ENCODE results near the gene COG5.

COG5 gene

DNA sequence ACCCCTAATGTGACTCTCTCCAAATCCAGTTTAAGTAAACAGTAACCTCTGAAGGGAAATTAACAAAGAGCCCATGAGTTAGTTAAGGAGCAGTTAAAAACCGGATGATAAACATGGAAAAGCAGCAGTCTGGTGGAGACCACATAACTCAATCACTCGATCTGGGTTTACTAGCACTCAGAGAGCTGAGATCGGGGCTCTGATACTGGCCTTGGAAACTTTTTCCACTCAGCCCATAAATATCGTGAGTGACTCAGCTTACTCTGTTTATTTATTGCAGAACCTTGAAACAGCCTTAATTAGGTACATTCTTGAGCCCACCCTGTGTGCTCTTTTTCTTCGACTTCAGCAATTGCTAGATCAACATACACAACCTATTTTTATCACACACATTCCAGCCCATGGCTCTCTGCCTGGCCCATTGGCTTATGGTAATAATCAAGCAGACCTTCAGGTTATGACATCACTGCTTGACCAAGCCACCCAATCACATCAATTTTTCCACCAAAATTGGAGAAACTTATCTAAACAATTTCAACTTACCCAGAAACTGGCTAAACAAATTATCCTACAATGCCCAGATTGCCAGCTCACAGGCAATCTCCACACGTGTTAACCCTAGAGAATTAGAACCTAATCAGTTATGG lies 176.0 kb downstream of the COG5 start:
- no peak for DNase-seq

DNA sequence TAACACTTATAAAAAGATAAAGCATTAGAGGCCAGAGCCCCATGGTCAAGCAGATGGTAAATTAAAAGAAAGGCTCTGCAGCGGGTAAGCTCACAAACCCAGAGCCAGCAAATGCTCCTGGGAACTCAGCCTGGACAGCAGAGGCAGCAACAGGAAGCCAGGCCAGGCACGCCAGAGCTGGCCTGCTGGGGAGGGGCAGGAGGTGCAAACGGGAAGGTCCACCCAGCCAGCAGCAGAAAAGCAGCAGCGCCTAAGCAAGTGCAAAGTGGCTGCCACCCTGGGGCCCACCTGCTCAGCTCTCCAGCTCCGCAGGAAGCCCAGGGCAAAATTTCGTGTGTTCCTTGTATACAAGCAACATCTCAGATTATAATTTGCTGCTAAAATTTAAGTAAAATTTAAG lies 176.6 kb downstream of the COG5 start:
- DNase-seq = no peak

DNA sequence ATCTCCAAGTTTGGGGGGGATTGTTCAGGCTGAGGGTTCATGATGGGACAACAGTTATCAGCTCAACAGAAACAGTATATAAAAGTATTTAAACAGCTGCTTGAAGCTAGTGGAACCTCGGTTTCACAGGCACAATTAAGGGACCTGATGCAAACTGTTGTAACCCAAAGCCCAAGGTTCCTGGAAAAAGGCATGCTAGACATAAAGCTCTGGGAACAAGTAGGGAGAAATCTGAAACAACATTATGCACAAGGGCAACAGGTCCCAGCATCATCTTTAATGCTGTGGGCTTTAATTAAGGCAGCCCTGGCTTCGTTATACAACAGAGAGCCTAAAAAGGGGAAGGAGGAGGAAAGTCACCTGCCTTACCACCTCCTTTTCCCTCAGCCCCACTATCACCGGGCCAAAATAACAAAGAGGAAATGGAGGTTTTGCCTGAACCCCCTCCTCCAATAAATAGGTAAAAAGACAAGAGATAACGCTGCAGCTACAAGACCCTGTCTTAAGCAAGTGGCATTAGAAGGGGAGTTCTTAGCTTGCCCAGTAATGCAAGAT lies 177.1 kb downstream of the COG5 start:
- DNase-seq = no peak

DNA sequence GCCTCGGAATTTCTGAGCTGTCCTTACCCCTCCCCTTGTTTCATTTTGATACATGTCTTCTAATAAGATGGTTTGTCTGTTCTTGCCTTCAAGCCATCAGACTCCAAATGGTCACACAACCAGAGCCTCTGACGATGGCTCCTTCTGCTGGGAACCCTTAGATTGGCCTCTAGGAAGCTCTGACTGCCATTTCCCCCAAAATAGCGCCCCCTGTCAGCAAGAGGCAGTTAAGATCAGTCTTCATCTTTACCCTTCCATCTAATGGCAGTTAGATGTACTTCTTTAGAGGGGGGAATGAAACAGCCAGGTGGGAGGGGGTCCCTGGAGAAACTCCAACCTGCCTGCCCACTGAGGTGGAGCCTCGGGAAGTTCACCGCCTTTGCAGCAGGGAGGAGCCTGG lies 179.7 kb downstream of the COG5 start:
- DNase-seq = no peak

DNA sequence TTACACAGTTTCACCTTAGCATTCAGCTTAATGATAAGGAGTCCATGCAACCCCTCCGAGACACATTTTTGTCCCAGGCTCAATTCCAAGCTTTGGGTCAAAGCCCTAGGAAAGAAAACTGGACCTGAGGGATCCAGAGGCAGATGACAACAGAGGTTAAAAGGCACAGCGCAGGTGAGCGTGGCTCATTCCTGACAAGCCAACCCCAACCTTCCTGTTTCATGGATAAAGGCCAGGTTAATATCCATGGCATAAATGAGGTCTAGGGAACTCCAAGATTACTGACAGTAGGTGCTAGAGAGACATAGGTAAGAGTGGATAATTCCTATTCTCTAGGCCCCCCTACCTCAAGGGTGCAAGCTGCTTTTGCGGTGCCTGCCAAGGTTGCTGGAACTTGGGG lies 180.5 kb downstream of the COG5 start:
- DNase-seq = no peak

DNA sequence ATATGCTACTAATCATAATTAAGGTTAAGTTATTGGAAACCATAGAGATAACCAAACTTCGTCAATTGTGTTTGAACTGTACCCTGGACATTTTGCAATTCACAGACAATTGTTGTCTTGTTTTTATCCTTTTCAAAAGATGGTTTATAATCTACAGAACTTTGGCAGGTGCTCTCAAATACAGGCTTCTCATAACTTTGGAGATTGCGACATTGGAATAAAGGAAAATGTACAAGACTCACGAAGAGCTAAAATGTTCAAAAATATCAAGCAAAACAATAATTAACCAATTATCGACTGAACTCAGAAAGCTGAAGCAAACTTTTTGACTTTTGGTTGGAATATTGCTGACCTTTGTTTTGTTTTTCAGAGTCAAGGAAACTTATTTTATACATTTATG lies 182.3 kb downstream of the COG5 start:
- DNase-seq = no peak

DNA sequence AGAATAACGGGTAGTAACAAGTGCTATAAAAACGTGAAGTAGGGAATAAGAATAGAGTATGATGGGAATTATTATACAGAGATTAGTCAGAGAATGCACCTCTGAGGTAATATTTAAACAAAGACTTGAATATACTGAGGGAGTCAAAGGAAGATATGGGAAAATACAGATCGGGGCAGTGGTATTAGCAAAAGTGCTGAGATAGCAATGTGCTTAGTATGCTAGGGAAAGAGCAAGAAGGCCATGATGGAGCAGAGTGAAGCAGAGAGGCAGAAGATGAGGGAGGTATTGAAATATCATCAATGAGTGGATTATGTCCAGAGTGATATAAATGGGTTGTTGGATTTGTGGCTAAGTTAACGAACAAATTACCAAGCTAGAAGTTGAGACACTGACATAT lies 190.4 kb downstream of the COG5 start:
- no peak for DNase-seq

DNA sequence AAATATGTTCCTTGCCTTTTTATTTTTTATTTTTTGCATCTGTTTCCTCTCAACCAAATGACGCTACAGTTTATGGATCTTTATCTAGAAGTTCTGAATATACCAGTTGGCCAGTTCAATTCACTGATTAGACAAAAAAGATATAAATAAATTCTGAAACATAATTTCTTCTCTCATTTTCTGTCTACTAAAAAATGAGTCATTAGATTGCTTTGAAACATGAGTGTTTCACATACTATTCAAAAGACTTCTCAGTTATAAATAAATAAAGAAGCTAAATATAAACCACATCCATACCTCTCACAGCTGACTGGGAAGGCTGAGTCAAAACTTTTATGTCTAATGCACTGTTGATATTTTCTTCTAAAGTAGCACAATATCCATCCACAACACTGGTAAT lies 191.4 kb downstream of the COG5 start:
- no peak for DNase-seq

DNA sequence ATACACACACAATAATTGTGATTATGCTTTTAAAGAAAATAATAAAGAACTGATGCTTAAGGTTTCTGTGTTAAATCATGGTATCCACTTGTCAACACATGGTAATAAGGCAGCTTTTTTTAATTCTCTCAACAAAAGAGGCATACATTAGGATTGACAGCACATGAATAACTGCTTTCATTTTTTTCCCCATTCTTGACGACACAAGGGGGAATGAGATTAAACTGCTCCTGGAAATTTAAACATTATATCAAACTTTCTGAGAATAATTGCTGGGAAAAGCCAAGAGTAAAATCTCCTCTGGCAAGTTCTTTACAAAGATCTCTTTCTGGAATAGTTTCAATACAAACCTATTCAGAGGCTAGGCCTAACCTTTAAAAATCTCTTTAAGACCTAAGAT lies 192.9 kb downstream of the COG5 start:
- no peak for DNase-seq

DNA sequence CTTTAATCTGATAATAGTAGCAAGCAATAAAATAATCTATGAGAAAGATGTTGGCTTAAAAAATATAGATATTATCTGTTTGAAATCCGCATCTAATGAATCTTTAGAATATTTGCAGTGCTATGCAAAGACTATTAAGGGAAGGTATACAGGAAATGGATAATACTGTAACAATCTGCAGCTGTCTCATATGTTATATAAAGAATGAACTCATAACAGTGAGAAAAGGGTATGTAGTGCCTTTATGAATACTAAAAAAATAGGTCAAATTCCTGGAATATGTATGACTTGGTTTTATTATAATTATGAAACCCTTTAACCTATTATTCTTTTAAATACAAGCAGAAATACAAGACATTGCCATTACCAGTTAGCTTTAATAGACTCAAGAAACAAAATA lies 198.9 kb downstream of the COG5 start:
- DNase-seq = no peak

DNA sequence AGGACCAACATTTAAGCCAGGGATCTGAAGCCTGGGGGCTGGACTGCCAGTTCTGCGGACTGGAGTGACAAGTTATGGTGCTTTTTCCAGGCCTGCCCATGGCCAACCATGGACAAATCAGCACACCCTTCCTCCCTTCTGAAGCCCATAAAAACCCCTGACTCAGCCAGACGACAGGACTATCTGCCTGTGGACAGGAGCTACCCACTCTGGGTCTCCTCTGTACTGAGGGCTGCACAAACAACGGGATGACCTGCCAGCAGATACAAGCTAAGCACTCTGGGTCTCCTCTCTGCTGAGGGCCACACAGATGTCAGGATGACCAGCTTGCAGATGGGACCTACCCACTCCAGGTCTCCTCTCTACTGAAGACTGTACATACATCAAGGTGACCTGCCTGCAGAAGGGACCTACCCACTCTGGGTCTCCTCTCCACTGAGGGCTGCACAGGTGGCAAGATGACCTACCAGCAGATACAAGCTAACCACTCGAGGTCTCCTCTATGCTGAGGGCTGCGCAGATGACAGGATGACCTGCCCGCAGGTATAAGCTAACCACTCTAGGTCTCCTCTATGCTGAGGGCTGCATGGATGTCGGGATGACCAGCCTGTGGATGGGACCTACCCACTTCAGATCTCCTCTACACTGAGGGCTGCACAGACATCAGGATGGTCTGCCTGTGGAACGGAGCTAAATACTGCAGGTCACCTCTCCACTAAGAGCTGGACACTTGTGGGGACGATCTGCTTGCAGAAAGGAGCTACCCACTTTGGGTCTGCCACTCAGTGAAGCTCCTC lies 204.0 kb downstream of the COG5 start:
- no peak for DNase-seq

DNA sequence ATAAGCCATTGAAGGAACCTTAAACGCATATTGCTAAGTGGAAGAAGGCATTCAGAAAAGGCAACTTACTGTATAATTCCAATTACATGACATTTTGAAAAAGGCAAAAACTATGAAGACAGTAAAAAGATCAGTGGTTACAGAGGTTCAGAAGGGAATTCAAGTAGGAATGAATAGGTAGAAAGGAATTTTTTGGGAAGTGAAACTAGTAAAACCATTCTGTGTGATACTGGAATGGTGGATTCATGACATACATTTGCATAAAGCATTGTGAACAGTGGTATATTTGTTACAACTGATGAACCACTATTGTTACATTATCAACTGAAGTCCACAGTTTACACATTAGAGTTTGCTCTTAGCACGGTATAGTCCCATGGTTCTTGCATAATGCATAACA lies 208.1 kb downstream of the COG5 start:
- DNase-seq = no peak

DNA sequence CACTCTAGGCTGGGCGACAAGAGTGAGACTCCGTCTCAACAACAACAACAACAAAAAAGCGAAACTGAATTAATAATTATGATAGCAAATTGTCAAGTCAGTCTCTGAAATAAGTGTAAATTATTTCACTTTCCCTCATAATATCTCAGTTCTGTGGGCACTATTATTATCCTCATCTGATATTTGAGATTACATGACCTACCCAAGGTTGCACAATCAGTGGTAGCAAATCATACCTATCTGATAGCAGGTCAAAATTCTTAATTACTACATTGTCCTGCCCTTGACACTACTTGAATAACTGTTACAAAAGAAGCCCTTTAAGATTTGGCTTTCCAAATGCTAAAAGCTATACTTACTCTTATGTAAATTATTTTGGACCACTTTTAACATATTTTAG lies 209.1 kb downstream of the COG5 start:
- no peak for DNase-seq

DNA sequence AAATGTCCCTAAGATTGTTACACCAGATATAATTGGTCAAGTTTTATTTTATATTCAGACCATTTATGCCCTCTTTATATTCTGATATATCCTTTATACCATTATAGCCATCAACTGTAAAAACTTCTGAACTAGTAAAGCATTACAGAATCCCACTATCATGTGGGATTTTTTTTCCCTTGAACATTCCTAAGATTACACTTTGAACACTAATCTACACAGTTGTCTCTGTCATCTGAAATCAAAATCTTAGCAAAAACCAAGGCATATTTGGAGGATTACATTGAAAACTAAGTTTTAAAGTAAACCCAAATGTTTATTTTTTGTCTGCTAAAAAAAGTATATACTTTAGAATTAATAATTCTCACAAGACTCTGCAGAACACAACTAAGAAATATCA lies 210.0 kb downstream of the COG5 start:
- no peak for DNase-seq

DNA sequence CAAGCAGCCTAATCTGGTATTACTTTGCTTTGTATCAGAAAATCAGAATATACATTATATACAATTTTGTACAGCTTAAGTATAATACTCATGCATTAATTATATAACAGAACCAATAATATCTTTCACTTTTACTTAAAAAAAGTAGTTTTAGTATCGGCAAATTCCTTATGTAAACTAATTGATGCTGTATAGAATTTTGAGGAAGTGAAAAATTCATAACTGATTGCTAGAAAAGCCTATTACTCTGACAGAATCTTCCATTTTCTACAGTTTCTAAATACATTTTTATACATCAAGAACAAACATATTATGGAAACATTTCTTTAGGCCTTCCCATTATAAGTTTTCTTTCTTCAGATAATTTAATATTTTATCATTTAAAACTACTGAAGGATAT lies 217.8 kb downstream of the COG5 start:
- DNase-seq = no peak

DNA sequence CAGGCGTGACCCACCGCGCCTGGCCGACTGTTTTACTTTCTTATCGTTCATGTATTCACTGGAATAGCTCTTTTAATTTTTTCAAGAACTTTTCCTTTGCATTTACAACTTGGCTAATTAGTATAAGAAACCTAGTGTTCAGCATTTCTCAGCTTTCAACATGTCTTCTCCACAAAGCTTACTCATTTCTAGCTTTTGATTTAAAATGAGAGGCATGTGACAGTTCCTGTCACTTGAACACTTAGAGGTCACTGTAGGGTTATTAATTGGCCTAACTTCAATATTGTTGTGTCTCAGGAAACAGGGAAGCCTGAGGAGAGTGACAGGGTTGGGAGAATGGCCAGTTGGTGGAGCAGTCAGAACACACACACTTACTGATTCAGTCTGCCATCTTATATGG lies 218.9 kb downstream of the COG5 start:
- no peak for DNase-seq

DNA sequence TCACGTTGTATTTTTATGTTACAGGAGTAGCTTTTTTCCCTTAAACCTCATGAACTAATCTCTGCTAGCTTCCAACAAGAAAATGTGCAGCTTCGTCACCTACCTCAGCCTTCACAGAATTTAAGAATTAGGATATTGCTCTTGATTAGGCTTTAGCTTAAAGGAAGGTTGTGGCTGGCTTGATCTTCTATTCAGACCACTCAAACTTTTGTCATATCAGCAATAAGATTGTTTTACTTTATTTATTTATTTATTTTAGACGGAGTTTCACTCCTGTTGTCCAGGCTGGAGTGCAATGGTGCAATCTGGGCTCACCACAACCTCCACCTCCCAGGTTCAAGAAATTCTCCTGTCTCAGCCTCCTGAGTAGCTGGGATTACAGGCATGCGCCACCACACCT lies 219.4 kb downstream of the COG5 start:
- DNase-seq = no peak

DNA sequence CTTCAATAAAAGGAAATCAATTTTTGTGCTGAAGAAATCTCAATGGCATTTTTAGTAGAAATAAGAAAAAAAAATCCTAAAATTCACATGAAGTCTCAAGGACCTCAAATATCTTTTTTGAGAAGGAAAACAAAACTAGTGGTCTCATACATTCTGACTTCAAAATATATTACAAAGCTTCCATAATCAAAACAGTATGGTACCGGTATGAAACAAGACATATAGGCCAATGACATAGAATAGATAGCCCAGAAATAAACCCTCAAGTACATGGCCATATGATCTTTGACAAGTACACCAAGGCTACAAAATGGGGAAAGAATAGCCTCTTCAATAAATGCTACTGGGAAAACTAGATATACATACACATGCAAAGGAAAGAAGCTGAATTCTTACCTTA lies 225.6 kb downstream of the COG5 start:
- no peak for DNase-seq

DNA sequence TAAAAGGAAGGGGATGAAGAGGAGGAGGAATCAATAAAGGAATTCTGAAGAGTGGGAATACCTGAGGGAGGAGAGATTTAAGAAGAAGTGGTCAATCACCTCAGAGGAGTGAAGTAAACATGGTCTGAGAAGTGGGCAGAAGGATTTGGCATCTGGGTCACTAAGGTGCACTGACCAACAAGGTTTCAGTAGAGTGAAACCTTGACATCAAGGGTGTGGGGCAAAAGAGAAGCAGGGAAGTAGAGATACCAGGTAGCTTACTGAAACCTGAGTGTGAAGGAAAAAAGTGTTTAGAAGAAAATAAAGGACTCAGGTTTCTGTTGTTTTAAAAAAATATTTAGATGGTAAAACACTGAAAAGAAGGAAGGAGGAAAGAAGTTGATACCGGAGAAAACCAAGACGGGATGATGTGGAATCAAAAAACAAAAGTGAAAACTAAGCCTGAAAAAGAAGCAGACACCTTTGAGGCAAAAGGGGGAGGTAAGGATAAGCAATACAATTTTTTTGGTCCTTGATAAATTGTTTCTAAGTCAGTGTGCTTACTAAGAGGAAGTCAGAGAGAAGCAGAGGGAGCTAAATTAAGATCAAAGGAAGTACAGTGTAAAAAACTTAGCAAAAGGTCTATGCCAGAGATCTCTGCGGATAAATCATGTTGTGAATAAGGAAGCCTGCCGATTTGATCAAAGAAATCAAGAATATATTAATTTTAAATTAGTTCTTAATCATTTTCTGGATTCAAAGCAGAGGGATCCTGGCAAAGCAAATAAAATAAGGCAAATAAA lies 231.0 kb downstream of the COG5 start:
- no peak for DNase-seq

DNA sequence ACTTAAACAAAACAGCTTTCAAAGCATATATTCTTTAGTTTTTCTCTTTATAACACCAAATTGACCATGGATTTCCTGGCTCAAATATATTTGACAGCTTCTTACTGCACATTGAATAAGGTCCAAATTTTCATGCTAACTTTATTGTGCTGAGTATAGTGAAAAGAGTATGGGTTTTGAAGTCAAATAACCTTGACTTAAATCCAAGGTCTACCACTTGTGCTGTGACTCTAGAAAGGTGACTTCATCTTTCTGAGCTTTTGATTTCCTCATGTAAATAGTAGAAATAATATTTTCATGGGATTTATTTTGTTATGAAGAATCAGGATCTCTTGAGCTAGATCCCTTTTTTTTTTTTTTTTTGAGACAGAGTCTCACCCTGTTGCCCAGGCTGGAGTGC lies 233.2 kb downstream of the COG5 start:
- DNase-seq = no peak

DNA sequence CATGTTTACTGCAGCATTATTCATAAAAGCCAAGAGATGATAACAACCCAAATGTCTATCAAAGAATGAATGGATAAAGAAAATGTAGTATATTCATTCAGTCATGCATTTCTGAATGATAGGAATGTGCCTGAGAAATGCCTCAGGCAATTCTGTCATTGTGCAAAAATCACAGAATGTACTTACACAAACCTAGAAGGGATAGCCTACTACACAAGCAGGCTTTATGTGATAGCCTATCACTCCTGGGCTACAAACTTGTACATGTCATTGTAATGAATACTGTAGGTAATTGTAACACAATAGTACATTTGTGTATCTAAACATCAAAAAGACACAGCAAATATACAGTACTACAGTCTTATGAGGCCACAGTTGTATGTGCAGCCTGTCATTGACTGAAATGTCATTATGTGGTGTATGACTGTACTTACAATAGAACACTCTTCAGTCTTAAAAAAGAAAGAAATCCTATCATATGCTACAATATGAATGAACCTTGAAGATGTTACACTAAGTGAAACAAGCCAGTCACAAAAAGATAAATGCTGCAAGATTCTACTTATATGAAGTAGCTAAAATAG lies 235.6 kb downstream of the COG5 start:
- no peak for DNase-seq

DNA sequence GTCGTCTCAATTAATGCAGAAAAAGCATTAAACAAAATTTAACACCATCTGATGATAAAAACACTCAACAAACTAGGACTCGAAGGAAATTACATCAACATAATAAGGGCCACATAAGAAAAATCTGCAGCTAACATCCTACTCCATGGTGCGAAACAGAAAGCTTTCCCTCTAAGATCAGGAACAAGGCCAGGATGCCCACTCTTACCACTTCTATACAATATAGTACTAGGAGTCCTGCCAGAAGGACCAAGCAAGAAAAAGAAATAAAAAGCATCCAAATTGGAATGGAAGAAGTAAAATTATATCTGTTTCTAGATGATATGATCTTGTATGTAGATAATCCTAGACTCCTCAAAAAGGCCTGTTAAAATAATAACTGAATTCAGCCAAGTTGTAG lies 237.7 kb downstream of the COG5 start:
- DNase-seq = no peak

DNA sequence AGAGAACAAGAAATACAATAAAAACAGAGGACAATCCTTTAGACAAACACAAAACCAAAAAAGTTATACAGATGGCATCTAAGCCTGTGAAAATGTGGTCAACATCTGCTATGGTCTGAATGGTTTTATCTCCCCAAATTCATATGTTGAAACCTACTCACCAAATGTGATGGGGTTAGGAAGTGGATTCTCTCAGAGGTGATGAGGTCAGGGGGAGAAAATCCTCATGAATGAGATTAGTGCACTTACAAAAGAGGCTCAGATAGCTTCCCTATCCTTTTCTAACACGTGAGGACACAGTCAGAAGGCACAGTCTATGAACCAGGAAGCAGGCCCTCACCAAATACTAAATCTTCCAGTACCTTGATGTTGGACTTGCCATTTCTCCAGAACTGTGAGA lies 241.7 kb downstream of the COG5 start:
- DNase-seq = no peak

DNA sequence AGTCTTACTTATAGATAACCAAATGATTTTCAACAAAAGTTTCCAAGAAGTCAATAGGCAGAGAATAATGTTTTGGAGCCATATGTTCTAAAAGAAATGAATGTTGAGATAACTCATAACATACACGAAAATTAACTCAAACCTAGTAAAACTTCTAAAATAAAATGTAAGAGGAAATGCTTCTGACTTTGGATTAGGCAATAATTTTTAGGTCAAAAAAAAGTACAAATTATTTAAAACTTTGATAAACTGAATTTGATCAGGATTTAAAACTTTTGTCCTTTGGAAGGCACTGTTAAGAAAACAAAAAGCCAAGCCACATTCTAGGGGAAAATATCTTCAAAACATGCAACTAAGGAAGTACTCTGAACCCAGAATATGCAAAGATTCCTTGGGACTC lies 242.1 kb downstream of the COG5 start:
- DNase-seq = no peak

Data from activated CD4-positive, alpha-beta T cell treated with anti-CD3 and anti-CD28 coated beads for 1 hour (primary cell).